ENCODE data around the gene PLA2G3. TPM values are rescaled to one million over a fixed set of nuclear protein-coding genes. Genes with fewer than 3 reads are reported as not detected.

Gene PLA2G3
- total and polyA plus RNA-seq, 2 of the 8 experiments (the other 6 are each of a cell fraction or from before 2014, with no cell fraction given), result 18.1 to 25.9 TPM

- TF ChIP-seq NRF1 (IDR thresholded peaks at IDR 0.05; ENCODE audit: low read depth, low read length) (no peak), HDAC6 (IDR thresholded peaks at IDR 0.05; ENCODE audit: low read depth, low read length) (no peak)
These were observed 22.1 kb downstream of the PLA2G3 start (continued) for GRCh38 chr22:31118046-31118820.

Measured in H1 (cell line).